K562 (cell line): ENCODE results near the gene URB2. TPM values are rescaled to one million over a fixed set of nuclear protein-coding genes. Genes with fewer than 3 reads are reported as not detected.
A peak's percentile ranks its signal among the peaks of the same experiment; 100 is the strongest.

Source experiments
- BCOR ChIP-seq: fragments of 450-650 bp; IDR thresholded peaks from 2 replicates; pipeline ENCODE4 v1.6.1; 2016
- BHLHE40 ChIP-seq: IDR thresholded peaks from 2 replicates; pipeline ENCODE4 v1.6.1; 2011; ENCODE audit warnings: low read length, improper control_type of control experiment
- BRF1 ChIP-seq: IDR thresholded peaks from 3 replicates; pipeline ENCODE4 v1.6.1; 2011; ENCODE audit warnings: borderline replicate concordance, mild to moderate bottlenecking; ENCODE audit not compliant: insufficient read length; ENCODE audit errors: extremely low read depth
- E2F6 ChIP-seq, 2 experiments: IDR thresholded peaks; 2 replicates each; pipeline ENCODE4 v1.6.1; 2011; ENCODE audit warnings: borderline replicate concordance in 1 of 2, control low read depth in 1 of 2, low read depth in 1 of 2, low read length in 1 of 2, mild to moderate bottlenecking in 1 of 2, mixed read lengths in 1 of 2, moderate library complexity in 1 of 2; ENCODE audit not compliant: insufficient read depth in 1 of 2, insufficient read length in 1 of 2, poor library complexity in 1 of 2, severe bottlenecking in 1 of 2; ENCODE audit errors: extremely low read depth in 1 of 2
- ELF2 ChIP-seq: fragments of 250-450 bp; sonication (Bioruptor Pico); IDR thresholded peaks from 2 replicates; pipeline ENCODE4 v1.5.0; 2021; ENCODE audit warnings: mild to moderate bottlenecking
- ETV1 ChIP-seq: fragments of 450-650 bp; conservative IDR thresholded peaks from 2 replicates; pipeline ENCODE4 v1.6.1; 2016; ENCODE audit warnings: missing genetic modification characterization, control low read depth, low read depth, missing compliant biosample characterization
- FIP1L1 ChIP-seq: fragments of 200-400 bp; formaldehyde crosslinking; IDR thresholded peaks from 2 replicates; pipeline ENCODE4 v1.6.1; 2018; ENCODE audit warnings: mild to moderate bottlenecking, low read depth, low read length; ENCODE audit not compliant: poor library complexity, severe bottlenecking
- FOXP1 ChIP-seq: sonication (generic); formaldehyde crosslinking; IDR thresholded peaks from 2 replicates; pipeline ENCODE4 v1.8.0; 2022; ENCODE audit warnings: mild to moderate bottlenecking, missing genetic modification reagents
- HDAC1 ChIP-seq, 2 experiments: fragments of 450-650 bp; IDR thresholded peaks; 2 replicates each; pipeline ENCODE4 v1.6.1; 2016 to 2017; ENCODE audit warnings: inconsistent platforms in 1 of 2, mild to moderate bottlenecking in 1 of 2, moderate library complexity in 1 of 2
- HSF4 ChIP-seq: fragments of 250-450 bp; sonication (Bioruptor Pico); IDR thresholded peaks from 2 replicates; pipeline ENCODE4 v2.1.2; 2022; ENCODE audit warnings: mild to moderate bottlenecking, moderate library complexity, borderline replicate concordance
- KHSRP ChIP-seq: fragments of 450-650 bp; IDR thresholded peaks from 2 replicates; pipeline ENCODE4 v1.6.1; 2017
- MNT ChIP-seq, 2 experiments: fragments of 450-650 bp; conservative IDR thresholded peaks; 2 replicates each; pipeline ENCODE4 v1.6.1; 2017; ENCODE audit warnings: mild to moderate bottlenecking in 2 of 2, moderate library complexity in 2 of 2
- MTA3 ChIP-seq: fragments of 450-650 bp; formaldehyde crosslinking; IDR thresholded peaks from 2 replicates; pipeline ENCODE4 v1.6.1; 2017; ENCODE audit warnings: mild to moderate bottlenecking, borderline replicate concordance
- NR2C2 ChIP-seq, 2 experiments: fragments of 200-800 bp in 1 of 2; sonication (Bioruptor generic) in 1 of 2; sonication (generic) in 1 of 2; formaldehyde crosslinking in 1 of 2; IDR thresholded peaks; 2 replicates each; pipeline versions ENCODE4 v1.6.1 to v1.8.0; 2016 to 2022; ENCODE audit warnings: mild to moderate bottlenecking in 1 of 2, missing compliant biosample characterization in 1 of 2, missing genetic modification characterization in 1 of 2, missing genetic modification reagents in 1 of 2
- PHB ChIP-seq: fragments of 250-450 bp; sonication (Bioruptor Pico); IDR thresholded peaks from 2 replicates; pipeline ENCODE4 v1.5.0; 2021
- POLR2A ChIP-seq: fragments of 450-650 bp; conservative IDR thresholded peaks from 2 replicates; pipeline ENCODE4 v1.6.1; 2016
- RBFOX2 ChIP-seq: fragments of 200-400 bp; formaldehyde crosslinking; IDR thresholded peaks from 2 replicates; pipeline ENCODE4 v1.6.1; 2017; ENCODE audit warnings: low read depth, mild to moderate bottlenecking, low read length, moderate library complexity
- SUPT5H ChIP-seq: fragments of 450-650 bp; IDR thresholded peaks from 2 replicates; pipeline ENCODE4 v1.6.1; 2016
- UBTF ChIP-seq, 2 experiments: IDR thresholded peaks; 2 replicates each; pipeline ENCODE4 v1.6.1; 2012; ENCODE audit warnings: improper control_type of control experiment in 2 of 2, low read depth in 2 of 2, low read length in 2 of 2, borderline replicate concordance in 1 of 2
- ZC3H8 ChIP-seq: fragments of 450-650 bp; IDR thresholded peaks from 2 replicates; pipeline ENCODE4 v1.6.1; 2017
- ZNF140 ChIP-seq: fragments of 250-450 bp; sonication (Bioruptor Pico); IDR thresholded peaks from 2 replicates; pipeline ENCODE4 v1.8.0; 2021; ENCODE audit warnings: moderate library complexity, mild to moderate bottlenecking, inconsistent platforms
- ZNF175 ChIP-seq: fragments of 200-800 bp; sonication (Bioruptor generic); IDR thresholded peaks from 2 replicates; pipeline ENCODE4 v1.6.1; 2016; ENCODE audit warnings: low read depth, mild to moderate bottlenecking, missing genetic modification characterization, missing compliant biosample characterization
- ZNF263 ChIP-seq: sonication (generic); formaldehyde crosslinking; IDR thresholded peaks from 2 replicates; pipeline ENCODE4 v1.8.0; 2022; ENCODE audit warnings: mild to moderate bottlenecking, missing genetic modification reagents, borderline replicate concordance
- polyA plus RNA-seq, 8 experiments: library from polyadenylated mRNA; depleted of rRNA in 4 of 8; stranded (reverse) in 5 of 8; unstranded in 3 of 8; fragments of >200 nt; fragmentation: Nextera tagmentation in 2 of 8; fragmentation: Illumina TruSeq in 1 of 8; extraction: Ambion mirVana in 2 of 8; extraction: Trizol in 1 of 8; gene quantifications; 2 replicates each; pipeline versions ENCODE4 v1.2.1 to v1.2.3, GENCODE V29; 2011 to 2014; ENCODE audit warnings: inconsistent platforms in 1 of 8, missing spikeins in 1 of 8
- total RNA-seq, 7 experiments: library from RNA; depleted of rRNA in 6 of 7; stranded (reverse); fragments of >200 nt in 6 of 7; fragmentation: Illumina TruSeq in 2 of 7; extraction: Trizol in 2 of 7; gene quantifications; 2 replicates each; pipeline versions ENCODE4 v1.2.1 to v1.2.3, GENCODE V29; 2011 to 2021; ENCODE audit warnings: low replicate concordance in 1 of 7

The URB2 gene
- total and polyA plus RNA-seq, 9 of the 15 experiments (the other 6 are each of a cell fraction or from before 2014, with no cell fraction given): 2.8 to 28.3 (median 19.0) TPM

- TF ChIP-seq ETV1 (tag) (0 out of 2 replicates have a peak, but pooled peaks have one; percentile 44), SUPT5H (no peak), ZNF175 (no peak), ELF2 (CRISPR knock-in tag) (0 out of 2 replicates have a peak, but pooled peaks have one; percentile 14), FIP1L1 (peak; percentile 44), MTA3 (peak; percentile 62; the same call in 1 of the 2 replicates), ZNF140 (no peak), UBTF (IDR thresholded peaks at IDR 0.05; ENCODE audit: borderline replicate concordance in 1 of 2, low read depth in 2 of 2, low read length in 2 of 2) (peak in 1 of 2 experiments; percentile 25; a peak in 1 of 4 replicates), PHB (CRISPR knock-in tag) (0 out of 2 replicates have a peak, but pooled peaks have one; percentile 22), POLR2A (peak; percentile 49), E2F6 (IDR thresholded peaks at IDR 0.05; ENCODE audit: borderline replicate concordance in 1 of 2, extremely low read depth in 1 of 2, insufficient read depth in 1 of 2, insufficient read length in 1 of 2, low read depth in 1 of 2, low read length in 1 of 2, poor library complexity in 1 of 2, severe bottlenecking in 1 of 2) (peak; percentile 37 to 84), KHSRP (no peak), ZC3H8 (no peak), NR2C2 (CRISPR knock-in tag; IDR thresholded peaks at IDR 0.05) (peak; percentile 55; the same call in 1 of the 2 replicates), NR2C2 (tag; IDR thresholded peaks at IDR 0.05) (no peak), FOXP1 (CRISPR knock-in tag) (peak; percentile 18), MNT (conservative IDR thresholded peaks at IDR 0.05) (peak; percentile 82 to 93), BRF1 (no peak), RBFOX2 (peak; percentile 64), BCOR (peak; percentile 57; the same call in 1 of the 2 replicates), HSF4 (0 out of 2 replicates have a peak, but pooled peaks have one; percentile 24), BHLHE40 (peak; percentile 17; the same call in 1 of the 2 replicates), ZNF263 (CRISPR knock-in tag) (peak; percentile 78), HDAC1 (IDR thresholded peaks at IDR 0.05) (peak in 1 of 2 experiments; percentile 95; a peak in 2 of 4 replicates)
These were observed 754 bp upstream of the URB2 start (continued) for GRCh38 chr1:229625071-229625914.
